K562 (cell line): ENCODE measurements around the gene TMEM151A. TPM values are rescaled to one million over a fixed set of nuclear protein-coding genes. Genes with fewer than 3 reads are reported as not detected.

Source experiments
- ATAC-seq: fragments of 200-7000 bp; cut with Tn5 transposase; 3 replicates; pipeline ENCODE4 v1.9.1; 2020; ENCODE audit warnings: moderate library complexity
- BruUV-seq: library from RNA; stranded (reverse); fragments of 400-500 nt; replicated peaks from 2 replicates; lab custom pipeline; 2021; lab: Mats Ljungman, UMichigan
- CTCF ChIA-PET: fragments of 300-600 bp; formaldehyde crosslinking; extraction: SDS; loops from one replicate; lab custom pipeline; 2021; ENCODE audit warnings: low intra/inter-chr PET ratio; lab: Yijun Ruan, JAX
- POLR2A ChIA-PET: fragments of 300-600, 350-650 bp; sonication (Branson Sonifier 250); formaldehyde crosslinking; extraction: SDS; loops from one replicate; lab custom pipeline; 2021; ENCODE audit warnings: antibody characterized with exemption, inconsistent platforms; lab: Yijun Ruan, JAX
- DNase-seq, 4 experiments: peaks; one replicate each; pipeline versions ENCODE4 v3.0.0 to v3.0.0-alpha.2; 2011 to 2018; ENCODE audit warnings: low spot score in 3 of 4, mixed read lengths in 3 of 4; ENCODE audit errors: extremely low read depth in 1 of 4
- FAIRE-seq: peaks from 2 replicates; lab custom pipeline; 2011; peaks lifted over from hg19 to GRCh38; lab: Jason Lieb, UNC
- H2AFZ ChIP-seq: 2 replicates; pipeline ENCODE4 v1.6.0; 2011; ENCODE audit warnings: low read depth, low read length, control low read depth, inconsistent platforms
- H3K27ac ChIP-seq: fragments of 200-600 bp; 3 replicates; pipeline ENCODE4 v1.8.0; 2011; ENCODE audit warnings: low read depth, mild to moderate bottlenecking, control low read depth, inconsistent platforms, low read length, moderate library complexity, mixed read lengths; ENCODE audit errors: extremely low read depth
- H3K27me3 ChIP-seq, 2 experiments: fragments of 300-600 bp in 1 of 2; 2 replicates in 1 of 2; 3 replicates in 1 of 2; pipeline versions ENCODE4 v1.6.0 to v1.8.0; 2011; ENCODE audit warnings: inconsistent platforms in 2 of 2, low read length in 2 of 2, mild to moderate bottlenecking in 1 of 2, mixed read lengths in 1 of 2, moderate library complexity in 1 of 2; ENCODE audit not compliant: control insufficient read depth in 2 of 2, insufficient read depth in 2 of 2
- H3K36me3 ChIP-seq: fragments of 300-600 bp; 3 replicates; pipeline ENCODE4 v1.8.0; 2011; ENCODE audit warnings: mild to moderate bottlenecking, low read length, inconsistent platforms; ENCODE audit not compliant: control insufficient read depth, insufficient read depth
- H3K4me1 ChIP-seq, 2 experiments: fragments of 200-600 bp in 1 of 2; replicated peaks in 1 of 2; 2 replicates in 1 of 2; 3 replicates in 1 of 2; pipeline versions ENCODE4 v1.5.1 to v1.8.0; 2011; ENCODE audit warnings: inconsistent platforms in 2 of 2, low read length in 2 of 2, mild to moderate bottlenecking in 1 of 2, mixed read lengths in 1 of 2, moderate library complexity in 1 of 2; ENCODE audit not compliant: control insufficient read depth in 2 of 2, insufficient read depth in 2 of 2
- H3K4me2 ChIP-seq: 2 replicates; pipeline ENCODE4 v1.6.1; 2011; ENCODE audit warnings: low read length, control low read depth, inconsistent platforms, mixed read lengths; ENCODE audit not compliant: insufficient read depth
- H3K4me3 ChIP-seq: fragments of 200-600 bp; sonication (generic), shearing (Covaris generic); 2 replicates; pipeline ENCODE4 v1.5.1; 2016; ENCODE audit warnings: control low read depth, inconsistent platforms
- H3K79me2 ChIP-seq: fragments of 200-600 bp; 3 replicates; pipeline ENCODE4 v1.8.0; 2011; ENCODE audit warnings: low read length, inconsistent platforms; ENCODE audit not compliant: control insufficient read depth, insufficient read depth
- H3K9ac ChIP-seq, 2 experiments: 2 replicates each; pipeline versions ENCODE4 v1.6.0 to v1.6.1; 2011; ENCODE audit warnings: low read depth in 2 of 2, low read length in 2 of 2, control low read depth in 1 of 2, inconsistent platforms in 1 of 2, mild to moderate bottlenecking in 1 of 2, mixed read lengths in 1 of 2; ENCODE audit not compliant: insufficient read depth in 1 of 2
- H3K9me1 ChIP-seq: one replicate; pipeline ENCODE4 v1.6.0; 2011; ENCODE audit warnings: inconsistent platforms, mild to moderate bottlenecking, low read length, moderate library complexity; ENCODE audit not compliant: control insufficient read depth, insufficient read depth
- H3K9me3 ChIP-seq: replicated peaks from 2 replicates; pipeline ENCODE4 v1.5.1; 2011; ENCODE audit warnings: low read depth, low read length, inconsistent platforms; ENCODE audit not compliant: control insufficient read depth, insufficient read depth
- H4K20me1 ChIP-seq: replicated peaks from 2 replicates; pipeline ENCODE4 v1.6.1; 2011; ENCODE audit warnings: low read length, inconsistent platforms, mixed read lengths; ENCODE audit not compliant: control insufficient read depth, insufficient read depth
- HNRNPK ChIP-seq: fragments of 200-400 bp; formaldehyde crosslinking; IDR thresholded peaks from one replicate; pipeline ENCODE4 v1.6.1; 2018; ENCODE audit warnings: mild to moderate bottlenecking, low read depth, low read length; ENCODE audit not compliant: poor library complexity, severe bottlenecking
- MCM2 ChIP-seq: fragments of 450-650 bp; IDR thresholded peaks from 2 replicates; pipeline ENCODE4 v1.6.1; 2017; ENCODE audit warnings: low read depth, mild to moderate bottlenecking
- WGBS: fragments of 100-300 bp; shearing (Covaris generic); methylation state at CpG from one replicate; pipeline ENCODE4 v1.1.6; 2016; ENCODE audit warnings: low coverage, mixed read lengths; ENCODE audit not compliant: insufficient coverage; ENCODE audit errors: missing lambda C conversion rate; 5-methylcytosine and 5-hydroxymethylcytosine counted together
- in situ Hi-C: fragments of 300-500 bp; cut with MboI; formaldehyde crosslinking; loops from 4 replicates; pipeline ENCODE4 v1.15.0; 2018; ENCODE audit warnings: inconsistent platforms, mixed read lengths
- intact Hi-C: fragments of 100-400 bp; cut with micrococcal nuclease; formaldehyde crosslinking; loops from 2 replicates; pipeline ENCODE4 v1.14.2; 2022
- polyA plus RNA-seq, 8 experiments: library from polyadenylated mRNA; depleted of rRNA in 4 of 8; stranded (reverse) in 5 of 8; unstranded in 3 of 8; fragments of >200 nt; fragmentation: Nextera tagmentation in 2 of 8; fragmentation: Illumina TruSeq in 1 of 8; extraction: Ambion mirVana in 2 of 8; extraction: Trizol in 1 of 8; gene quantifications; 2 replicates each; pipeline versions ENCODE4 v1.2.1 to v1.2.3, GENCODE V29; 2011 to 2014; ENCODE audit warnings: inconsistent platforms in 1 of 8, missing spikeins in 1 of 8
- total RNA-seq, 7 experiments: library from RNA; depleted of rRNA in 6 of 7; stranded (reverse); fragments of >200 nt in 6 of 7; fragmentation: Illumina TruSeq in 2 of 7; extraction: Trizol in 2 of 7; gene quantifications; 2 replicates each; pipeline versions ENCODE4 v1.2.1 to v1.2.3, GENCODE V29; 2011 to 2021; ENCODE audit warnings: low replicate concordance in 1 of 7
- TF ChIP-seq, protein P1 (sequence below): fragments of 450-650 bp; IDR thresholded peaks from 2 replicates; pipeline ENCODE4 v1.6.1; 2016

TMEM151A gene
- total and polyA plus RNA-seq, 9 of the 15 experiments (the other 6 are each of a cell fraction or from before 2014, with no cell fraction given): not detected

DNA sequence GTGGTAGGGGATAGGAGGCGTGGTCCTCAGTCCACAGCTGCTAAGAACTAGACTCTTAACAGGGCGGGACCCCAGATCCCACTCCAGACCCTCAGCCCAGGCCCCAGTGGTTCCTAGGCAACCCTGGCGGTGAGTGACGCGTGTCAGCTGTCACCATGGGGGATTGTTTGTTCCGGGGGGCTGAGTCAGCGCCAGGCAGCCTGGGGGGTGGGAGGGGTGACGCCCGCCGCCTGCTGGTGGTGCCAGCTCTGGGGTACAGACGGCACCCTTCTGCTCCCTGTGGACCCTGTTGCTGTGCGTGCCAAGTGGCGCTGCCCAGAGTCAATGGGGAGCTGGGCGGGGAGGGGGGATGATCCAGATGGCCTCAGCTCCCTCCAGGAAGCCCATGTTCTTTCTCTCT lies 11.3 kb upstream of the TMEM151A start (continued):
- TF ChIP-seq, protein P1, sequence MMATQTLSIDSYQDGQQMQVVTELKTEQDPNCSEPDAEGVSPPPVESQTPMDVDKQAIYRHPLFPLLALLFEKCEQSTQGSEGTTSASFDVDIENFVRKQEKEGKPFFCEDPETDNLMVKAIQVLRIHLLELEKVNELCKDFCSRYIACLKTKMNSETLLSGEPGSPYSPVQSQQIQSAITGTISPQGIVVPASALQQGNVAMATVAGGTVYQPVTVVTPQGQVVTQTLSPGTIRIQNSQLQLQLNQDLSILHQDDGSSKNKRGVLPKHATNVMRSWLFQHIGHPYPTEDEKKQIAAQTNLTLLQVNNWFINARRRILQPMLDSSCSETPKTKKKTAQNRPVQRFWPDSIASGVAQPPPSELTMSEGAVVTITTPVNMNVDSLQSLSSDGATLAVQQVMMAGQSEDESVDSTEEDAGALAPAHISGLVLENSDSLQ: peak; percentile 71
- no peak for TF ChIP-seq MCM2

GRCh38 chr11:66281001-66281400 lies 10.7 kb upstream of the TMEM151A start:
- Histone ChIP-seq H3K4me1 (peaks cover 2 to 47% of the 10 kb centered on the region in 2 experiments; a peak in 3 of 5 replicates), H3K36me3 (peaks cover 27% of the 10 kb centered on the region; the same call in 2 of the 3 replicates), H3K79me2 (0 out of 3 replicates have a peak, but pooled peaks cover 2% of the 10 kb centered on the region), H2AFZ (no peak overlapping the region), H3K9me1 (peaks cover 4% of the 10 kb centered on the region), H3K9ac (no peak overlapping the region), H3K9me3 (no peaks in the 10 kb centered on the region), H3K4me3 (no peak overlapping the region), H4K20me1 (peaks cover 23% of the 10 kb centered on the region), H3K27me3 (no peaks in the 10 kb centered on the region), H3K4me2 (no peak overlapping the region), H3K27ac (no peak overlapping the region)
- intact Hi-C loops (no loop called here), in situ Hi-C loops (no loop called here)
- TF ChIP-seq HNRNPK: no peak
- ChIA-PET POLR2A (interaction anchor here (0.6 to 3.7 kb wide), 8 partner anchors 8 to 413 kb away, joined by 3 to 21 read pairs (median 4); partner anchors contain the start of gene YIF1A), CTCF (no interaction called here)
- no peak for ATAC-seq
- no peak for DNase-seq
- no peak for FAIRE-seq
- BruUV-seq: no TSS peak
- WGBS: 43% methylated on average over 6 of the region's 6 CpGs
